ENCODE data around the gene ZNF236. TPM values are rescaled to one million over a fixed set of nuclear protein-coding genes. Genes with fewer than 3 reads are reported as not detected.

ZNF236 gene
- total RNA-seq, 6 experiments from 2014 or later: 3.8 to 7.6 (median 5.8) TPM

DNA sequence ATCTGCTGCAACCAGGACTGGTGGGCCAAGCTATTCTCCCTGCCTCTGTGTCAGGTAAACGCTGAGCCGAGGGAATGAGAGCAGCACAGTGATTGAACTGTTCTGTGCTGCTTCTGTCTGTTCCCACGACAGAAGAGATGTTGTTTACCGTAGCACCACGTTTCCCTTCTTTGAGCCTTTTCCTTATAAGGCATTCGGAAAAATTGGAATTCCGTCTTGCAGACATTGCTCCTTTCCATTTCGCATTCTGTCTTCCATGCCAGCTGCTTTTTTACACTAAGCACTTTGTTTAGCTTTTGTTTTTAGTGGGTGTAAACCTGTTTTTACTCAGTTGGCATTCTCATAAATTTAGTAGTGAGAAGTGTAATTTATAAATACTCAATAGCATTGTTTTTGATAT lies 103.1 kb downstream of the ZNF236 start:
- intact Hi-C loops (cut with DNase I): no loop called here
- ATAC-seq: no peak
- TF ChIP-seq POLR2A (IDR thresholded peaks at IDR 0.05): no peak
- TF ChIP-seq, protein P1, sequence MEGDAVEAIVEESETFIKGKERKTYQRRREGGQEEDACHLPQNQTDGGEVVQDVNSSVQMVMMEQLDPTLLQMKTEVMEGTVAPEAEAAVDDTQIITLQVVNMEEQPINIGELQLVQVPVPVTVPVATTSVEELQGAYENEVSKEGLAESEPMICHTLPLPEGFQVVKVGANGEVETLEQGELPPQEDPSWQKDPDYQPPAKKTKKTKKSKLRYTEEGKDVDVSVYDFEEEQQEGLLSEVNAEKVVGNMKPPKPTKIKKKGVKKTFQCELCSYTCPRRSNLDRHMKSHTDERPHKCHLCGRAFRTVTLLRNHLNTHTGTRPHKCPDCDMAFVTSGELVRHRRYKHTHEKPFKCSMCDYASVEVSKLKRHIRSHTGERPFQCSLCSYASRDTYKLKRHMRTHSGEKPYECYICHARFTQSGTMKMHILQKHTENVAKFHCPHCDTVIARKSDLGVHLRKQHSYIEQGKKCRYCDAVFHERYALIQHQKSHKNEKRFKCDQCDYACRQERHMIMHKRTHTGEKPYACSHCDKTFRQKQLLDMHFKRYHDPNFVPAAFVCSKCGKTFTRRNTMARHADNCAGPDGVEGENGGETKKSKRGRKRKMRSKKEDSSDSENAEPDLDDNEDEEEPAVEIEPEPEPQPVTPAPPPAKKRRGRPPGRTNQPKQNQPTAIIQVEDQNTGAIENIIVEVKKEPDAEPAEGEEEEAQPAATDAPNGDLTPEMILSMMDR (IDR thresholded peaks at IDR 0.05): no peak
- Histone ChIP-seq H3K27me3 (no peaks in the 10 kb centered on the region), H3K36me3 (peaks cover 0 to 42% (median 5%) of the 10 kb centered on the region in 4 donors), H3K4me1 (no peaks in the 10 kb centered on the region), H3K9me3 (no peaks in the 10 kb centered on the region), H3K4me3 (no peak overlapping the region), H3K27ac (no peak overlapping the region)
- DNase-seq: no peak
- 93% methylated on average over 5 of the region's 8 CpGs for WGBS (ENCODE audit: insufficient coverage, low coverage, low lambda C conversion rate, missing lambda C conversion rate)

GRCh38 chr18:76927223-76927725 lies 104.9 kb downstream of the ZNF236 start:
- TF ChIP-seq, protein P1 (IDR thresholded peaks at IDR 0.05): no peak
- TF ChIP-seq POLR2A (IDR thresholded peaks at IDR 0.05): no peak
- DNase-seq (no peak), ATAC-seq (no peak)
- H3K27ac ChIP-seq: no peak overlapping the region
- no peaks in the 10 kb centered on the region for H3K9me3 ChIP-seq
- peaks cover 0 to 35% (median 6%) of the 10 kb centered on the region in 4 donors for H3K36me3 ChIP-seq
- H3K4me1 ChIP-seq: no peaks in the 10 kb centered on the region
- no peak overlapping the region for H3K4me3 ChIP-seq
- WGBS (ENCODE audit: insufficient coverage, low coverage, low lambda C conversion rate, missing lambda C conversion rate): 50% methylated on average over 1 of the region's 6 CpGs
- intact Hi-C loops (cut with DNase I): no loop called here
- no peaks in the 10 kb centered on the region for H3K27me3 ChIP-seq

DNA sequence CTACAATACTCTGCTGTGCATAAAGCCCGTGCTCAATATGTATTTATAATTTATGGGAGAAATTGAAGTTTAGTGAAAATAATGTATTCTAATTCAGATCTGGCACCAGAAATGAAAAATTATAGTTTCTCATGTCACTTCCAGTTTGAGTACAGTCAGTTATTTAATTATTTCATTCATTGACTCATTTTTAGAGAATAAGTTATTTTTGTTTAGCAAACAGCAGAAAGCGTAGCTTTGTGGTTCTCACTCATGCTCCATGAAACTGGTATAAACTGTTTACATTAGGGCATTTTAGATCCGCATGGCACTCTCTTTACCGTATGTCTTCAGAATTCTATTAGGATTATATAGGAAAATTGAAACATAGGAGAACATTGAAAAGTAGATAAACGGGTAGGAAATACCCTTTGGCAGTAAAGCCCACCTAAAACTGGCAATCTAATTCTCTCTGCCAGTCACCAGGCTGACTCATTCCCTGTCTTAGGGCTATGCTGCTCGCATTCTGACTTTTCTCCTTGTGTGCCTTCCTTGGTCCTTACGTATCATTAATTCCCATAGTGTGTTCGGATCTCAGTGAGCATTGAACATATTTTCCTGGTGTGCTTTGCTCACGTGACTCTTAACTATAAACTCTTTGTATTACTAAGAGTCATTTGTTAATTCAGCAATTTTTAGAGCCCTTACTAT lies 106.0 kb downstream of the ZNF236 start:
- no peaks in the 10 kb centered on the region for H3K9me3 ChIP-seq
- ATAC-seq: no peak
- WGBS (ENCODE audit: insufficient coverage, low coverage, low lambda C conversion rate, missing lambda C conversion rate): 90% methylated on average over 9 of the region's 9 CpGs
- H3K4me1 ChIP-seq: no peaks in the 10 kb centered on the region
- DNase-seq: no peak
- H3K27me3 ChIP-seq: no peaks in the 10 kb centered on the region
- intact Hi-C loops (cut with DNase I): no loop called here
- H3K27ac ChIP-seq: no peak overlapping the region
- TF ChIP-seq, protein P1 (IDR thresholded peaks at IDR 0.05): no peak
- no peak for TF ChIP-seq POLR2A (IDR thresholded peaks at IDR 0.05)
- no peak overlapping the region for H3K4me3 ChIP-seq
- peaks cover 0 to 35% (median 6%) of the 10 kb centered on the region in 4 donors for H3K36me3 ChIP-seq

DNA sequence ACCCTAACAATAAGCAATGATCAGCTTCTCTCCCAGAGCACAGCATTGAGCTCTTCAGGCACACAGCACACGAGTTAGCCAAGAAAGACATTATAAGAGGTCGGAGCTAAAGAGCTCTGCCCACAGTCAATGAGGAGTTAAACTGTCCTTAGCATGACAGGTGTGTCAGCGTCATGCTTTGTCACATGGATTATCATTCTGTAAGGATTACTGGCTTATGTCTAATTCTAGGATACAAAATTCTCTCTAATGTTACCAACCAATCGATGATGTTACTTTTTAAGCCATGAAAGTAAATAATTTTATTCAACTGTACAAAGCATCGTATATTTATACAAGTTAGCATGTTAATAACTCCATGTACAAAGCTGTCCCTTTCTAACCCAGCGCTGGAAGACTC lies 108.8 kb downstream of the ZNF236 start:
- H3K36me3 ChIP-seq: peaks cover 0 to 18% (median 6%) of the 10 kb centered on the region in 4 donors
- no peak for TF ChIP-seq POLR2A (IDR thresholded peaks at IDR 0.05)
- TF ChIP-seq, protein P1 (IDR thresholded peaks at IDR 0.05): no peak
- DNase-seq (no peak), ATAC-seq (no peak)
- WGBS (ENCODE audit: insufficient coverage, low coverage, low lambda C conversion rate, missing lambda C conversion rate): 85% methylated on average over 6 of the region's 6 CpGs
- no peak overlapping the region for H3K4me3 ChIP-seq
- no peak overlapping the region for H3K27ac ChIP-seq
- H3K27me3 ChIP-seq: no peaks in the 10 kb centered on the region
- intact Hi-C loops (cut with DNase I): no loop called here
- H3K9me3 ChIP-seq: no peaks in the 10 kb centered on the region
- H3K4me1 ChIP-seq: peaks cover 0 to 14% (median 3%) of the 10 kb centered on the region in 4 donors
